AG09319 (cell line): ENCODE results near the gene SORCS1.

Experiments
- DNase-seq: peaks from one replicate; pipeline ENCODE4 v3.0.0-alpha.2; 2010; ENCODE audit warnings: low read depth; ENCODE audit errors: extremely low read depth
- CTCF ChIP-seq: IDR thresholded peaks from 2 replicates; pipeline ENCODE4 v1.5.1; 2011; ENCODE audit warnings: low read depth, mild to moderate bottlenecking, inconsistent platforms, low read length, moderate library complexity

SORCS1 gene

GRCh38 chr10:106789623-106790022, 374.9 kb downstream of the SORCS1 start:
- TF ChIP-seq CTCF, result no peak
- no peak for DNase-seq

DNA sequence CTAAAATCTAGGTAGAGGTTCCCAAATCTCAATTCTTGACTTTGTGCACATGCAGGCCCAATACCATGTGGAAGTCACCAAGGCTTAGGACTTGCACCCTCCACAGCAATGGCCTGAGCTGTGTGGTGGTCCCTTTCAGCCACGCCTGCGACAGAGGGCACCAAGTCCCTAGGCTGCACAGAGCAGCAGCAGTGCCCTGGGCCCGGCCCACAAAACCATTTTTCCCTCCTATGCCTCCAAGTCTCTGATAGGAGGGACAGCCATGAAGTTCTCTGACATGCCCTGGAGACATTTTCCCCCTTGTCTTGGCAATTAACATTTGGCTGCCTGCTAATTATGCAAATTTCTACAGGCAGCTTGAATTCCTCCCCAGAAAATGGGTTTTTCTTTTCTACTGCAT, 375.5 kb downstream of the SORCS1 start:
- no peak for DNase-seq
- TF ChIP-seq CTCF, result no peak

- DNase-seq, result no peak
- TF ChIP-seq CTCF, result no peak
These were observed 379.0 kb downstream of the SORCS1 start for GRCh38 chr10:106785528-106785927.

GRCh38 chr10:106780632-106781031, 383.9 kb downstream of the SORCS1 start:
- TF ChIP-seq CTCF, result no peak
- DNase-seq, result no peak

GRCh38 chr10:106777841-106778240, 386.7 kb downstream of the SORCS1 start:
- DNase-seq, result no peak
- no peak for TF ChIP-seq CTCF

- no peak for TF ChIP-seq CTCF
These were observed 389.4 kb downstream of the SORCS1 start for GRCh38 chr10:106775127-106775526.

GRCh38 chr10:106772957-106773356, 391.5 kb downstream of the SORCS1 start:
- no peak for DNase-seq
- no peak for TF ChIP-seq CTCF

More at GRCh38 chr10:106775127-106775526, 389.4 kb downstream of the SORCS1 start:
- DNase-seq, result no peak

DNA sequence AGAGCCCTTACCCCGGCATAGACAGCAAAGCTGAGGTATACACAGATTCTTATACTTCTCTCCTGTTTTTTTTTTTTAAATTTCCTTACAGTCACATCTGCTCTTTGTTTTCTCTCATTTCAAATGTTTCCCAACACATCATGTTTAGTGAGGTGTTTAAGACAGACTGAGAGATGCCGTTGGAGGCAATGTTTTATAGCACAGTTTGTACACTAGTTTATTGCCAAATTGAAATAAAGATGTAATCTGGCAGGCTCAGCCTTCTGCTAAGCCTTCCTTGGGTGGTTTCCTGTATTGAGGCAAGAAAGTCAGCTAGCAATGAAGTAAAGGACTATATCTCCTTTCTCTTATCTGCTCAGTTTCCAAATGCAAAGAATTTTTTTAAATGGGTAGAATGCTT, 393.4 kb downstream of the SORCS1 start:
- no peak for TF ChIP-seq CTCF
- DNase-seq, result no peak
